ENCODE data around the gene AKR1E2.

GRCh38 chr10:4810092-4810491 lies 15.9 kb upstream of the AKR1E2 start:
- TF ChIP-seq CTCF (conservative IDR thresholded peaks at IDR 0.05; ENCODE audit: low read length) (no peak), EZH2phosphoT487 (IDR thresholded peaks at IDR 0.05; ENCODE audit: borderline replicate concordance) (no peak)
